Activated T-helper 17 cell treated with anti-CD3 and anti-CD28 coated beads, Interleukin-2, amount 50 U/mL, for 72 hours (primary cell): Measurements from ENCODE around the gene SLC39A11. TPM values are rescaled to one million over a fixed set of nuclear protein-coding genes. Genes with fewer than 3 reads are reported as not detected.

Source experiments
- ATAC-seq: fragments of 150-1000 bp; cut with Tn5 transposase; replicated peaks from 2 replicates; pipeline ENCODE4 v1.10.0; 2021; ENCODE audit warnings: mild to moderate bottlenecking, moderate library complexity
- H3K27ac Mint-ChIP-seq: one replicate; pipeline ENCODE4 v1.8.0; 2022; ENCODE audit warnings: mixed read lengths
- H3K27me3 Mint-ChIP-seq: one replicate; pipeline ENCODE4 v1.8.0; 2022; ENCODE audit warnings: mixed read lengths
- H3K36me3 Mint-ChIP-seq: one replicate; pipeline ENCODE4 v1.8.0; 2022; ENCODE audit warnings: low read depth, mild to moderate bottlenecking, mixed read lengths
- H3K4me1 Mint-ChIP-seq: one replicate; pipeline ENCODE4 v1.8.0; 2022; ENCODE audit warnings: mixed read lengths
- H3K4me3 Mint-ChIP-seq: one replicate; pipeline ENCODE4 v1.8.0; 2022; ENCODE audit warnings: mild to moderate bottlenecking, mixed read lengths
- H3K9me3 Mint-ChIP-seq: one replicate; pipeline ENCODE4 v1.8.0; 2022; ENCODE audit warnings: mixed read lengths
- total RNA-seq, 2 donors: library from RNA; stranded (reverse); gene quantifications; one replicate each; pipeline ENCODE4 v1.2.3, GENCODE V29; 2022

SLC39A11 gene
- total RNA-seq, 2 donors from 2014 or later = 13.1 to 19.0 TPM

DNA sequence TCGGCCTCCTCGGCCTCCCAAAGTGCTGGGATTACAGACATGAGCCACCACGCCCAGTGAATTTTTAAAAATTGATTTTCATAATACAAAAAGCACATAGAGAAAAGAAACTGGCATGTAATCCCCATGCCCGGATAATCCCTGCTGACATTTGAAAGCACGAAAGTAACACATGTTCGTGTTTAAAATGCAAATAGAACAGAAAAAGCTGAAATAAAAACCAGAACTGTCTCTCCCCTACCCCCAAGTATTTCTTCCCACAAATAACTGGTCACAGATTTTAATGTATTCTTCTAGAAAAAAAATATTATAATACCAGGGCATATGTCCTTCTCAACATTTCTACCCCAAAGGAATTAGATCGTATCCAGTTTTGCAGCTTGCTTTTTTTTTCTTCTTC lies 222.9 kb downstream of the SLC39A11 start:
- peaks cover 4% of the 10 kb centered on the region for H3K36me3 Mint-ChIP-seq

DNA sequence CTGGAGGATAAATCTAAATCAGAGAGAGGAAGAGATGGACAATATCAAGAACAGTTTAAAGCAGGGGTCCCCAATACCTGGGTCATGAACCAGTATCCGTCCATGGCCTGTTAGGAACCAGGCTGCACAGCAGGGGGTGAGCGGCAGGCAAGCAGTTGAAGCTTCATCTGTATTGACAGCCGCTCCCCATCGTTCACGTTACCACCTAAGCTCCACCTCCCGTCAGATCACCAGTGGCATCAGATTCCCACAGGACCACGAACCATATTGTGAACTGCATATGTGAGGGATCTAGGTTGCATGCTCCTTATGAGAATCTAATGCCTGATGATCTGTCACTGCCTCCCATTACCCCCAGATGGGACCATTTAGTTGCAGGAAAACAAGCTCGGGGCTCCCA lies 226.5 kb downstream of the SLC39A11 start:
- peak overlapping the region; percentile 74 for H3K27ac Mint-ChIP-seq
- no peaks in the 10 kb centered on the region for H3K36me3 Mint-ChIP-seq
- H3K4me3 Mint-ChIP-seq = no peak overlapping the region
- no peaks in the 10 kb centered on the region for H3K9me3 Mint-ChIP-seq
- no peaks in the 10 kb centered on the region for H3K27me3 Mint-ChIP-seq
- peaks cover 24% of the 10 kb centered on the region for H3K4me1 Mint-ChIP-seq
- no peak for ATAC-seq

More for the DNA sequence above, 222.9 kb downstream of the SLC39A11 start:
- H3K4me1 Mint-ChIP-seq = peaks cover 22% of the 10 kb centered on the region
- H3K4me3 Mint-ChIP-seq = no peak overlapping the region
- no peaks in the 10 kb centered on the region for H3K27me3 Mint-ChIP-seq
- peaks cover 1% of the 10 kb centered on the region for H3K9me3 Mint-ChIP-seq
- no peak for ATAC-seq
- no peak overlapping the region for H3K27ac Mint-ChIP-seq

DNA sequence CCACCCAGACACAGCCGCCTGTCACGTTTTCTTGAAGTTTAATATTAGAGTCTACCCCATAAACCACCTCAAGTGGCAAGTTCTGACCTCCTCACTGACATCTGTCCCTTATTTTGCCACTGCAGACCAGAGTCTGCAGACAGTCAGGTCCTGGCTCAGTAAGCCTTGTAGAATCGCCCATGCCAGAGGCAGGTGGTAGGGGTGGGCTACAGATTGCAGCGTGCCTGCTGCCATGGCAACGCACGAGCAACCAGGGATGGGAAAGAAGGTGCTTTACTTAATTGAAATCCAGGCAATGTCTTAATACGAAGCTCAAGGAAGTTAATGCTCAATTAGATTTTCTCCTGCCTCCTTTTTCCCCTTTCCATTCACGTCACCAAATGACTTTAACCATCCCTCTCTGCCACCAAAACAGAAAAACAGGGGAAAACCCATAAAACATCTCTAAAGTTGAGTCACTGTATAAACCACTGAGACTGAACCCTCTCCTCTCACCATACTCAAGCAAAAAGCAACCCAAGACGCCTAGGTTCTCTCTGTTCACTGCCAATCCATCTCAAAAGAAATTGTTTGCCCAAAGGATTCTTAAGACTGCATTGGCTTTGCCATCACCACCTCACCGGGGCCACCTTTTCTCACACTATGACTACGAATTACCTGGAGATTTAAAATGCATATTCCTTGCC lies 228.8 kb downstream of the SLC39A11 start:
- no peaks in the 10 kb centered on the region for H3K36me3 Mint-ChIP-seq
- H3K4me3 Mint-ChIP-seq = peak overlapping the region; percentile 1
- peak overlapping the region; percentile 33 for H3K27ac Mint-ChIP-seq
- H3K27me3 Mint-ChIP-seq = no peaks in the 10 kb centered on the region
- peaks cover 24% of the 10 kb centered on the region for H3K4me1 Mint-ChIP-seq
- no peaks in the 10 kb centered on the region for H3K9me3 Mint-ChIP-seq
- peak; percentile 97 for ATAC-seq

DNA sequence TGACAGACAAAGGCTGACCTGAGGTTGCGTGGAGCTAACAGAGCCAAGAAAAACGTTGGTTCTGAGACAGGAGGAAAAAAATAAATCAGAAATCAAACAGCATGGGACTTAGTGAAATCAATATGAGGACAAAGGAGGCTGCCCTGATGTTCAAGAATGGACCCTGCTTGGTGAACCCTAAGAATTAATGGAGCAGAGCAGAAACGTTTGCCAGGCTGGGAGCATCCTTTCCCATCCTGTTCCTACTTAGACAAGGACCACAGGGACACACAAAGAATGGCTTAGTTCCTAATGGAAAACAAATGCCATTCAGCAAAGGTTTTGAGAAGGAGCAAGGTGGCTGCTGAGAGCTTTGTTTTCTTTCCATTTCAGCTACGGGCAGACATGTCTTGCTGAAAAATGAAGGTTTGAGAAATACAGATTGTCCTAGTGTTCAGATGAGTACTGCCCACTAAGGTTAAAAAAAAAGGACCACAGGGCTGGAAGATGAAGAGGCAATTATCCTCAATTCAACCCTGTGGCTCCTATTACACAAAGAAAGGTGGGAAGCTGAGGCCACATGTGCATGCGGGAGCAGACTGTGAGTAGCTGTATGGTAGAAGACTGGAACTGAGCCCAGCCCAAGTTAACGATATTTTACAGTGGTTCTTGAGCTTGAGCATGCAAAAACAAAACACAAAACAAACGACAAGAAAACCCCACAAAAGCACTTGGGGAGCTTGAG lies 230.1 kb downstream of the SLC39A11 start:
- H3K27ac Mint-ChIP-seq = peak overlapping the region; percentile 64
- H3K36me3 Mint-ChIP-seq = no peaks in the 10 kb centered on the region
- no peak for ATAC-seq
- H3K4me3 Mint-ChIP-seq = no peak overlapping the region
- H3K4me1 Mint-ChIP-seq = peaks cover 22% of the 10 kb centered on the region
- no peaks in the 10 kb centered on the region for H3K27me3 Mint-ChIP-seq
- H3K9me3 Mint-ChIP-seq = no peaks in the 10 kb centered on the region

DNA sequence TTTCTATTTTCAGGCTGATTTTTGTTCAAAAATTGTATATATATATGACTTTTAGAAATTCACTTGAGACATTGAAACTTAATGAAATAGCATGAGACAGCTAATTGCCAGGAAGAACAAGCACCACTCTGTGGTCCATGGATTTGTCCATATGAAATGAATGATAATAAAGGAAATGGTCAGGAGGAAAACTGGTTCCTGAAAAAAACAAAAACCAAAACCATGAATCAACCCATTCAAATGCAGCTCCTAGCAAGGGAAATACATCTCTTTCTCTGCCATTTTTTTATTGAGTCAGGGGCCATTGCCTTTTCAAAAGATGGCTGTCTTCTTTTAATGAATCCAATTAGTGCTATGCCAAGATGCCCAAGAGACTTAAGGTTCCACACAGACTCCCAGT lies 230.7 kb downstream of the SLC39A11 start:
- ATAC-seq = no peak
- Mint-ChIP-seq H3K36me3 (no peaks in the 10 kb centered on the region), H3K27me3 (no peaks in the 10 kb centered on the region), H3K9me3 (no peaks in the 10 kb centered on the region), H3K27ac (peak overlapping the region; percentile 64), H3K4me1 (peaks cover 19% of the 10 kb centered on the region), H3K4me3 (no peak overlapping the region)

DNA sequence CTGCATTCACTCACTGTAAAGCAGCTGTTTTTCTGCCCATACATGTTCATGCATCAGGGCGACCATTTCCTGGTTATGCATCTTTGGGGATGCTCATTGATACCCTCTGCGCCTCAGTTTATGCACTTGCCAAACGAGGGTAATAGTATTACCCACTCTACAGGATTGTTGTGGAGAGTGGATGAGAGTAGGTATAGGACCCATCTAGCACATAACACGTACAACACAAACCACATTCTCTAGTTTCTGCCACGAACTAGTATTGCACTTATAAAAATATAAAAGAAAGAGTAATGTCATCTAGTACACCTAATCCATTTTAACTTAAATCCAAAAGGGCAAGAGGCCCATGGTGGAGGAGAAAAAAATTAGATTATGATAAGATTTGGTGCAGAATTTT lies 231.7 kb downstream of the SLC39A11 start:
- Mint-ChIP-seq H3K27me3 (no peaks in the 10 kb centered on the region), H3K4me1 (peaks cover 15% of the 10 kb centered on the region), H3K27ac (no peak overlapping the region), H3K36me3 (no peaks in the 10 kb centered on the region), H3K9me3 (no peaks in the 10 kb centered on the region), H3K4me3 (no peak overlapping the region)
- no peak for ATAC-seq

DNA sequence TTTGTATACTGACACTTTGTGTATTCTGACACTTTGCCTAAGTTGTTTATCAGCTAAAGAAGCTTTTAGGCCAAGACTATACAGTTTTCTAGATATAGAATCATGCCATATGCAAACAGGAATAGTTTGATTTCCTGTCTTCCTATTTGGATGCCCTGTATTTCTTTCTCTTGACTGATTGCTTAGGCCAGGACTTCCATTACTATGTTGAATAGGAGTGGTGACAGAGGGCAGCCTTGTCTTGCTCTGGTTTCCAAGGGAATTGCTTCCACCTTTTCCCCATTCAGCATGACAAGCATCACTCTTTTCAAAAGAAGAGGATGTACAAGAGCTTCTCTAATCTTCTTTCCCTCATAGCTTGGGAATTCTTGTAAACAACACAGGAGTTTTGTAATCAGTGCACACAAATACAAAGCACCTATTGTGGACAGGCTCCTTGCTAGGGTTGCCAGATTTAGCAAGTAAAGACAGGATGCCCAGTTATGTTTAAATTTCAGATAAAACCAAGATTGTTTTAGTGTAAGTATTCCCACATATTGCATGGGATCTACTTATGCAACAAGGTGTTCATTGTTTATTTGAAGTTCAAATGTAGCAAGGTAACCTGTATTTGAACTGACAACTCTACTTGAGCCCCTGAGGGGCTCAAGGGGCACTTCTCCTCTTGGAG lies 233.5 kb downstream of the SLC39A11 start:
- H3K36me3 Mint-ChIP-seq = no peaks in the 10 kb centered on the region
- H3K4me1 Mint-ChIP-seq = peaks cover 9% of the 10 kb centered on the region
- H3K27ac Mint-ChIP-seq = no peak overlapping the region
- H3K4me3 Mint-ChIP-seq = no peak overlapping the region
- H3K9me3 Mint-ChIP-seq = no peaks in the 10 kb centered on the region
- ATAC-seq = no peak
- no peaks in the 10 kb centered on the region for H3K27me3 Mint-ChIP-seq

DNA sequence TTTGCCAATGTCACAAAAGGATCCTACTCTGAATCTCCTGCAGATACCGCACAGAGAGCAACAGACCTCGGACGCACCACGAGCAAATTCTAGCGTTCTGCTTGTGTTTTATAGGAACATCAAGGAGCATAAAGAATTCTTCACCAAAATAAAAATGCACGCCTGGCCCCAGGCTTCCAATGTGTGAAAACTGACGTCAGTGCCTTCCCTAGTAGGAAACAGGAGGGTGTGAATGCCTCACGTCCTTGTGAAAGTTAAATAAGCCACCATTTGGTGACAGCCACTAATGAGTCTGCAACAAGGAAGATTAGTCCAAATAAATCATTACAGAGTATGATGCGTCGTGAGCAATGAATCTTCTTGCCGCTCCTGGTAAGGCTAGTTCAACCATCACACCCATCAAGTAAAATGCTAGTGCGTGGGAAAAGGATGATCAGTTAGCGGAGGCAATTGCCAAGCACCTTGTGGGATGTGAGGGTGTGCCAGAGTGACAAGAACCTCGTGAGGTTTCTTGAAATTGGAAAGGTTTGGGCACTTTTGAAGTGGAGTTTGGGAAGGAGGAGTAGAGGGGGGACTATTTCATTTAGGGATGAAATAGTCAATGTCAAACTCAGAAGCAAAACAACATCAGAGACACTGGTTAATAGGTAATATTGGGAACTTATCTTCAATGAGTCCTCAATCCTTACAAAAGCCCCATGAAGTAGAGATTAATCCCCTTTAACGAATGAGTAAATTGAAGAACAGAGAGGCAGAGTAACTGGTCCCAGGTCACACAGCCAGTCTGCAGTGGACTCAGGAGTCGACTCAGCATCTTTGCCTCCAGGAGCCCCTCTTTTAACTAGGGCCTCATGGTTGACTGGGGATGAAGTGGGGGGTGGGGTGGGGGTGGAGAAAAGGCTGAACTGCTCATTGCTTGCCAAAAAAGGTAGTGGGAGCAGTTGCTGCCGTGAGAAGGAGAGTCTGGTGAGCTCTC lies 238.8 kb downstream of the SLC39A11 start:
- ATAC-seq = no peak
- H3K4me1 Mint-ChIP-seq = no peaks in the 10 kb centered on the region
- peaks cover 12% of the 10 kb centered on the region for H3K36me3 Mint-ChIP-seq

DNA sequence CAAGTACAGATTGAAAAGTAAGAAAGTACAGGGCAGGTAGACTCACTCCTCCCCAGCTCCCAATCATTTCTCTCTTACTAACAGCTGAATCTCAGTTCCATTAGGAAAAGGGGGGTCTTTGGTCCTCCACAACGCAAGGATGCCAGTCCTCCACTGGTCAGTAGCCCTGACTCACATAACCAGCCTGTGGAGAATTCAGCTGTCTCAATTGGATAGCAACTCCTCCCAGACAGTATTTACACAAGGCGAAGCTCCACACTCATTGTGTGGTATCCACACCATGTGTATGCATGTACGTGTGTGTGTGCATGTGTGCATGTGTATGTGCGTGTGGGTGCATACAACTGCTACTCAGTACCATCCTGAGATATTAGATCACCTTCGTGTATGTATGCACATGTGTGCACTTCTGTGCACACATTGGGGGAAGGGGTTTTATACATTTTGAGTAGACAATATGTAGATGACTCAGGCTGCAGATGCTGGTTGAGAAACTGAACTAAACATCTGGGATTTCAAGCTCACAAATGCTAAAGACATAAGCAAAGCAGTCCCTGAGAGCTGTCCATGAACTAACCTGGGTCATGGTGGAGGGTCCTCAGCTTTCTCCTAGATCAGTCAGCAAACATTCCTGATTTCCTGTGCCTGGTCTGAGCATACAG lies 240.1 kb downstream of the SLC39A11 start:
- Mint-ChIP-seq H3K36me3 (peaks cover 17% of the 10 kb centered on the region), H3K27me3 (no peaks in the 10 kb centered on the region), H3K4me1 (no peaks in the 10 kb centered on the region), H3K9me3 (no peaks in the 10 kb centered on the region), H3K4me3 (no peak overlapping the region), H3K27ac (no peak overlapping the region)
- ATAC-seq = no peak

More for the DNA sequence above, 238.8 kb downstream of the SLC39A11 start:
- Mint-ChIP-seq H3K9me3 (no peaks in the 10 kb centered on the region), H3K27me3 (no peaks in the 10 kb centered on the region), H3K4me3 (no peak overlapping the region), H3K27ac (no peak overlapping the region)

DNA sequence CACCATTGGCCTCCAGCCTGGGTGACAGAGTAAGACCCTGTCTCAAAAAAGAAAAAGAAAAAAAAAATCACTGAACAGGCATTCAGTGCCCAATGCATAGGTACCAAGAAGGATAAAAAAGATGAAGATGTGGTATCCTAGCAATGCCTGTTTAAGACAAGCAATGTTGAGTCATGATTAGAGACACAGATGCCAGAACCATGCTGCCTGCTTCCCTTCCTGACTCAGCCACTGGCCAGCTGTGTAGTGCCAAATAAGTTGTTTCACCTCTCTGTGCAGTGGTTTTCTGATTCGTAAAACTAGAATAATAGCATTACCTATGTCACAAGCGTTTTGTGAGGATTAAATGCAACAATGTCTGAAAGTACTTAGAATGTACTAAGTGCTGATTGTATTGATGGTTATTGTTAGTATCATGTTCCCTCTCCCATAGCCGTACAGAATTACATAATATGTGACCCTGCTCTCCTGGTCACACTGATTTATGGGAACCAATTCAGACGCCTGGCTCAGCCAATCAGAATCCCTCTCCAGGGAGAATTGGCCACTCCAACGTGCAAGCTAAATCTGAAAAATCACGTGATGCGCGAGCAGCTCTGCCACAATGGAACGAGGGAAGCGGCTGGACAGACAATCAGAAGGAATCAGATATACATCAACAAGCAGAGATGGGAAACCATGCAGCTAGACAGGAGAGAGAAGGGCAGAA lies 241.9 kb downstream of the SLC39A11 start:
- Mint-ChIP-seq H3K36me3 (peaks cover 17% of the 10 kb centered on the region), H3K27me3 (no peaks in the 10 kb centered on the region), H3K4me3 (no peak overlapping the region), H3K9me3 (no peaks in the 10 kb centered on the region), H3K27ac (no peak overlapping the region), H3K4me1 (no peaks in the 10 kb centered on the region)
- ATAC-seq = peak; percentile 52

DNA sequence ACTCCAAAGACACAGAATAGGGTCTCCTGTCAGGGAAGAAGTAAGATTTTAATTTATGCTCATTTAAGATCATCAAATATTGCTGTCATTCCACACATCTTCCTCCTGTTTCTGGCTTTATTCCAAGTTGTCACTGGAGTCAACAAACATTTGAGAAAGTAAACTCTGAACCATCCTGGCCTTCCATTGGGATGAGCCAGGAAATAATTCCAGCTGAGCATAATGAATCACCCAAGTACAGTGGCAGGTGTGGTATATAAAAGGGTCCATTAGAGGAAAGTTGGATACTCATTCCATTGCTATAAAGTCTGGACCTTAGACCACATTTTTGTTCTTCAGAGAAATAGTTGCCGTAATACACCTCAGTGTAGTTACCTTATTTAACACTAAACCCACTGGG lies 246.1 kb downstream of the SLC39A11 start:
- Mint-ChIP-seq H3K4me3 (no peak overlapping the region), H3K27ac (no peak overlapping the region), H3K9me3 (no peaks in the 10 kb centered on the region), H3K4me1 (no peaks in the 10 kb centered on the region), H3K27me3 (no peaks in the 10 kb centered on the region), H3K36me3 (peaks cover 31% of the 10 kb centered on the region)
- no peak for ATAC-seq

DNA sequence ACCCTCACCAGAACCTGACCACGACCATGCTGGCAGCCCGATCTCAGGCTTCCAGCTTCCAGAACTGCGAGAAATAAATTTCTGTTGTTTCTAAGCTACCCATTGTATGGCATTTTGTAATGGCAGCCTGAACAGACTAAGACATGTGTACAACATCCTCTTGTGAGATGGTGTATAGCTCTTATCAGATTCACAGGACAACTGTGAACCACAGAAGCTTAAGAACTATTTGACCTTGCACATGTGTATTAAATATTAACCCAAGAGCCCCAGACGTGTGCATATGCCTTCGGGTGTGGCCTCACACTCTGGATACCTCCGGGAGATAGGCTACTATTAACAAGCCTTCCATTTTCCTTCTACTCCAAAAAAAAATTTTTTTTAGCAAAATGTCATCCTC lies 248.9 kb downstream of the SLC39A11 start:
- Mint-ChIP-seq H3K36me3 (peaks cover 44% of the 10 kb centered on the region), H3K4me1 (no peaks in the 10 kb centered on the region), H3K27ac (no peak overlapping the region), H3K27me3 (no peaks in the 10 kb centered on the region), H3K4me3 (no peak overlapping the region), H3K9me3 (no peaks in the 10 kb centered on the region)
- no peak for ATAC-seq

DNA sequence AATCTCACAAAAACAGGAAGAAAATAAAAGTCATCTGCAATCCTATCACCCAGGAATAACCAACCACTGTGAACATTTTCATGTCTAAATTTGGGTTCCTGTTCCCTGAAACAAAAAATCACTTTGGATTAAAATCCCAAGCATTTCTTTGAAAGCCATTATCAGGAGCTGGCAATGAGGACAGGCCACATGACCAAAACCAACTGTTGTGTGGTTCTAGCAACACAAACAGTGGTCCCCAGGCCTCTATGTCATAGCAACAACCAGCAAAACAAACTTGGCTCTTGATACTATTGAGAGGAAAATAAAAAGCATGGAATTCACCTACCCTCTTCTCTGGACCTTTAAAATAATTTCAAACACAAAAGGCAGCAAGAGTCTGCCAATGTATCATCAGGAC lies 252.5 kb downstream of the SLC39A11 start:
- Mint-ChIP-seq H3K4me1 (no peaks in the 10 kb centered on the region), H3K36me3 (peaks cover 52% of the 10 kb centered on the region), H3K9me3 (no peaks in the 10 kb centered on the region), H3K4me3 (no peak overlapping the region), H3K27me3 (no peaks in the 10 kb centered on the region), H3K27ac (no peak overlapping the region)
- no peak for ATAC-seq
